ENCODE results near the gene GABRR2.

Gene GABRR2

DNA sequence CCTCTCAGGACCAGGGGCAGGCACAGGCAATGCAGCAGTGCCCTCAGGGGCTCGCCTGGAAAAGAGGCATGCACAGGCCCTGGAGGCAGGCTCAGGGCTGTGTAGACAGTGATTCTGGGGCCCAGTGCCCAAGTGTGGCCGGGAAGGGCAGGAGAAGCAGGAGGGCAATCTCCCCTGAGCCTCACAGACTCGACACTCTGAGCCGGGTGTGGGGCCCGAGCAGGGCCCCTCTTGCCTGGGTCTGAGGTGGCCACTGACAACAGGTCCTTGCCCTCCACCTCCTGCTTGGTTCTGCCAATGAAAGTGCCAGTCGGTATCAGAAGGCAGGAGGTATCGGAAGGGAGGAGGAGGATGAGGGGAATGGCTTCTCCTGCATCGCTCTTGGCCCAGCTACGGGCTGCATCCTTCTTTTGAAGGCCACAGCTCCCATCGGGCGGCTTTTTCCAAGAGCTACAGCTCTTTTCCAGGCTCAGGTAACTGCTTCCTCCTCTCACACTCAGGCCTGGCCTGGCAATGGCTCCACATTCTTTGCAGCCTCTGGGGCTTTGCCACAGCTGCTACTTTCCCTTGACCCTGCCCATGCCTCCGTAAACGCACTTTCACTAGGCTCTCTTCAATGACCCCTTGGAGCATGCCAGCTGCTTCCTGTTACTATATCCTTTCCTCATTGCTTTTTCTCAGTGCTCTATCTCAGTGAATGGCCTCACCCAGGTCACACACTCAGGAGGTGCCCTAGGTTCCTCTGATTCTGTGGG, 24.5 kb downstream of the GABRR2 start:
- DNase-seq (ENCODE audit: low read depth), result no peak

GRCh38 chr6:89289710-89290109, 25.4 kb downstream of the GABRR2 start:
- no peak for DNase-seq (ENCODE audit: low read depth)

- DNase-seq (ENCODE audit: low read depth), result no peak
Observed at GRCh38 chr6:89287351-89288028, 27.6 kb downstream of the GABRR2 start.

DNA sequence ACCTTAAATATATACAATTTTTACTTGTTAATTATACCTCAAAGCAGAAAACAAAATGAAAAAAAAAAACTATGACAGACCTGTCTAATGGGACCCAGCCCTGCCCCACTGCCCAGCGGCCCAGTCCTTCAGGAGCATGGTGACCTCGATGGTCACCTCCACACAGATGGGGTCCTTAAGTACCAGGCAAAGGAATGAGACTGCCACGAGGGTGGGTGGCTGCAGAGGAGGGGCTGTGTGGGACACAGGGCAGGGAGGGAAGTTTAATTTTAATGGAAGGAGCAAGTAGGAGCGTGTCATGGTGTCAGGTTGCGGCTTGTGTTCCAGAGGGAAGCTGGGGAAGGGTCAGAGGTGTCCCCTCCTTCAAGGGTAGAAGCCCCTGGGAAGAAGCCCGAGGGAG, 28.6 kb downstream of the GABRR2 start:
- no peak for DNase-seq (ENCODE audit: low read depth)

- no peak for DNase-seq (ENCODE audit: low read depth)
Observed at GRCh38 chr6:89284963-89285735, 29.9 kb downstream of the GABRR2 start.

DNA sequence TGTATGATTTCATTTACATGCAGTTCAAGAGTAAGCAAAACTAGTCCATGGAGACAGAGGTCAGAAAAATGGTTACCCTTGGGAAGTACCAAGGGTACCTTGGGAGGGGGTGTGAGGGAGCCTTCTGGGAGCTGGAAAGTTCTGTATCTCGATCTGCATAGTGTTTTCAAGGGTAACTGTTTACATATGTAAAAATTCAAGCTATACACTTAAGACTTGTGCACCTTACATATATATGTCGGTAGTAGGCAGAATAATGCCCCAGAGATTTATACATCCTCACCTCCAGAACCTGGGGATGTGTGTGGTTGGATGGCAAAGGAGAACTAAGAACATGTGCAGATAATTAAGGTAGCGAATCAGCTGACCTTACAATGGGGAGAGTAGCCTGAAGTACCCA, 31.0 kb downstream of the GABRR2 start:
- no peak for DNase-seq (ENCODE audit: low read depth)

DNA sequence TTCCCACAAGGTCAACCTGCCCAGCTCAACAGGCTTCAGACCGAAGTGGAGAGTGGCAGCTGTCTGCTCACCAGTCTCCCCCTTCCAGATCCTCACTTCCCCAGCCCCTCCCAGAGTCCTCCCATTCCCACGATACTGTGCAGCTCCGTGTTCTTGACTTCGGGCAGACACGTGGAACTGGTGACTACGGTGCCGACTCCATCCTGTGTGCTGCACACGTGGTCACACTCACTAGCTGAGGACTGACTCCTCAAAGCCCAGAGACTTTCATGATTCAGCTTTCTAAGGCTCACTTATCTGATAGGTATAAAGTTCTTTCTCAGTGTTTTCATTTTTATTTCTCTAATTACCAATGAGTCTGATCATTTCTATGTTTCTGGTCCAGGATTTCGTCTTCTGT, 32.4 kb downstream of the GABRR2 start:
- DNase-seq (ENCODE audit: low read depth), result no peak

GRCh38 chr6:89281779-89282246, 33.3 kb downstream of the GABRR2 start:
- DNase-seq (ENCODE audit: low read depth), result no peak

DNA sequence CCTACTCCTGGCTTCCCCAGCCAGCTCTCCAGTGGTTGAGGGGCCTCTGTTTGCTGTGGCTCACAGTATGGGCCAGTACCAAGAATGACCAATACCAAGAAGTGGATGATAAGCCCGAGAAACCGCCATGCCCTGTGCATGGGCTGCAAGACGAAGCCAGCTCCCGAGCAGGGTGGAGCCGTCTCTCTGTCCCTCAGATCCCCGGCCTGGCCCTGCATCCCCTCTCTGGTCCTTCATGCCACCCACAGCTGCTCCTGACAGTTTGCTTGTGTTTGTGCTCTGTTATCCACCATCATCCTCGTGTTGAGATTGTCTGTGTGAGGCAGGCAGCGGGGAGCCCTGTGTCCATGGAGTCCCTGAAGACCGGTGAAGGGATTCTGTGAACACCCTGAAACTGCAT, 36.1 kb downstream of the GABRR2 start:
- no peak for DNase-seq (ENCODE audit: low read depth)

- no peak for DNase-seq (ENCODE audit: low read depth)
Observed at GRCh38 chr6:89275900-89276299, 39.2 kb downstream of the GABRR2 start.

- no peak for DNase-seq (ENCODE audit: low read depth)
Observed at GRCh38 chr6:89273816-89274215, 41.3 kb downstream of the GABRR2 start.

GRCh38 chr6:89272596-89272995, 42.5 kb downstream of the GABRR2 start:
- no peak for DNase-seq (ENCODE audit: low read depth)

DNA sequence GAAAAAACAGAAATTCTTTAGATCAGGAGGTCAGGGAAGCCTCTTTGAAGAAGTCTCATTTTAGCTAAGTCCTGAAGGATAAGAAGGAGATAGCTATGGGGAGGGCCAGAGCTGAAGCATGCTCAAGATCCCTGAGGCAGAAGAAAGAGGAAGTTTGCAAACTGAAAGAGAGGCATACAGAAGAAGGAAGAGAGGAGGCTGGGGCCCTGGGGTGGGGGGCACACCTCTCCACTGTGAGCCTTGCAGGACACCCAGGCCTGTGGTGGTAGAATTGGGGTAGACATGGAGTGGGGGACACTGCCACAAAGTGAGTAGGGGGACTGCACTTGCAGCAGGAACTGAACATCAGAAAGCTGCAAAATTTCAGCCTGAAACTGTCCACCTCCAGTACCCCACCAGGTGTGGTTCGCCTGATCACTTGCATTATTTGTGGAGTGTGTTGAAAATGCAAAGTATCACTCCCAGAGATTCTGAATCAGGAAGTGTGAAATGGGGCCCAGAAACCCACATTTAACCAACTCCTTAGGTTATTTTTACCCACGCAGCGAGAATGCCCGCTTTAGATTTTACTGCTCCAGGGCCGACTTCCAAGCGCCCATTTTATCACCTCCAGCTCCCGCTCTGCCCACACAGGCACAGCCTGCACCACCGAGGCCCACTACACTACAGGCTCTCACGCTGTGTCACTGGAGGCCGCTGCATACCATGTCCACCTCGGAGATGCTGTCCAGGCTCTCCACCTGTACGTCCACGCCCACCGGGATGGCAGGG, 44.0 kb downstream of the GABRR2 start:
- DNase-seq (ENCODE audit: low read depth), result no peak

DNA sequence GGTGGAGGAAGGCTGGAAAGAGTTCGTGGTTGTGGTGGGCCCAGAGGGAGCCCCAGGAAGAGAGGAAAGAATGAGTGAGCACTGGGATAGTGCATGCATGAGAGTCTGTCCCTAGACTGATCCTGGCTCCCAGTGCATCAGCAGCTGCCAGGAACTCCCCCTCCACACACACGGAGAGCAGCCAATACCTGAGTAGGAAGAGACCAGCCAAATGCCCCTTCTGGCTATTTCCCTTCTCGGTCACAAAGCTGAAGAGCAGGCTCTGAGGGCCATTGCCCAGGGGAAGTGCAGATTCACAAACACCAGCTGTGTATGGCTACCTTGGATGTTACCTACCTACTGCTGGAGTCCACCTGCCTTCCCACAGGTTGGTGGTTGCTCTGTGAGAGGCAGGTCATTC, 45.1 kb downstream of the GABRR2 start:
- no peak for DNase-seq (ENCODE audit: low read depth)

DNA sequence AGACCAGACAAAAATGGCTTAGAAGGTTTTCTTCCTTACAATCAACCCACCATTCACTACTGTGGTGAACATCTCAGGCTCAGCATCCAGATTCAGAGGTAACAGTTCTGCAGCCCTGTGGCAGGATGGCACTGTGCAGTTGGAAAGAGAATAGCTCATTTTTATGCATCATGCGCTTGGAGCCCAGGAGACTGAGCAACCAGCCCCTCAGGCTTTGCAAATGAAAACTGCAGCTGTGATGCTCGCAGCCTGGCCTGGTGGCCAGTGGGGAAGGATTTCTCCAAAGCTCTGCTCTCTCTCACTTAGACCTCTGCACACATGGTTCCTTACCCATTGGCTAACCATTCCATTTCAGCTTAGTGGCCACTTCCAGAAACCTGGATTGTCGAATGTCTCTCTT, 45.8 kb downstream of the GABRR2 start:
- DNase-seq (ENCODE audit: low read depth), result no peak

DNA sequence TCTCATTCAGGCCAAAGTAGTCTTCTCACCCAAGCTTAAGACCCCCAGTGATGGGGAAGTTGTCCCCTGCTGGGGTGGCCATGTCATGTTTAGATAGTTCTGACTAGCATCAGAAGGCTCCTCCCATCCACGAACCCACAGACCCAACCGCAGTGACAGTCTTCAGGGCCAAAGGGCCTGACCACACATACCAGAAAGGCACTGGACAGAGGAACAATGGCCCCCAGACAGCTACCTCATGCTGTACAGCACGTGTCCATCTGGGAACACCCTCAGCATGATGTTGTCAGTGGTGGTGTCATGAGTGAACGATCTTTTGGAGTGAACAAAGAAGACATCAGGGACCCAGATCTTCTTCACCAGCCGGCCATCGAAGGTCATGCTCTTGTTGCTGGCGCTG, 46.3 kb downstream of the GABRR2 start:
- no peak for DNase-seq (ENCODE audit: low read depth)

GRCh38 chr6:89267918-89268317, 47.2 kb downstream of the GABRR2 start:
- no peak for DNase-seq (ENCODE audit: low read depth)

DNA sequence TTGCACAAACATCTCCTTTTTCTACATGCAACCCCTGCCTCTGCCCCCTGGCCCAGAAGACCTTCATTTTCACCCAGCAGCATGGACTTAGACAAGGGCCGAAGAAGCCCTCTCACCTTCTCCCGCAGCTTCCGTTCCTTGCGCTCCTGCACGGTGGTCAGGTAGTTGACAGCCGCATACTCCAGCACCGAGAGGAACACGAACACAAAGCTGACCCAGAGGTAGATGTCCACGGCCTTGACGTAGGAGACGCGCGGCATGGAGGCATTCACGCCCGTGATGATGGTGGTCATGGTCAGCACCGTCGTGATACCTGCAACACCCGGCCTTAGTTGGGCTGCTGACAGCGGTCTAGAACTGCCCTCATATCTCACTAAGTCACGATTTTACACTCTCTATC, 50.8 kb downstream of the GABRR2 start:
- no peak for DNase-seq (ENCODE audit: low read depth)

GRCh38 chr6:89260832-89261231, 54.3 kb downstream of the GABRR2 start:
- no peak for DNase-seq (ENCODE audit: low read depth)

DNA sequence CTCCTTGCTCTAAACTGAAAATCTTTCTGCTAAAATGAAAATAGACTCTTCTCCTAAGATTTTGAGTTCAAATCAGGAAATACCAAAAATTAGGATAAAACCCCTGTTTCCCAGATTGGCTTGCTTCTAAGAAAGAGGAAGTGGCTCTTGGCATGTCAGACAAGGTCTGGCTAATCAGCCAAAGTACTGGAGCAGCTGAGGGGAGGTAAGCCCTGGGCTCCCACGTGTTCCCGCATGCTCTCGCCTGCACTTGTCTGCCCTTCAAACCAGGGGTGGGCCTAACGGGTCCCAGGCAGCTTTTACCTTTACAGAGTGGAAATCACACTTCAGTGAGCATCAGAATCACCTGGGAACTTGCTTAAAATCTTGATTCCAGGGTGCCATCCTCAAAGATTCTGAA, 54.8 kb downstream of the GABRR2 start:
- DNase-seq (ENCODE audit: low read depth), result no peak

DNA sequence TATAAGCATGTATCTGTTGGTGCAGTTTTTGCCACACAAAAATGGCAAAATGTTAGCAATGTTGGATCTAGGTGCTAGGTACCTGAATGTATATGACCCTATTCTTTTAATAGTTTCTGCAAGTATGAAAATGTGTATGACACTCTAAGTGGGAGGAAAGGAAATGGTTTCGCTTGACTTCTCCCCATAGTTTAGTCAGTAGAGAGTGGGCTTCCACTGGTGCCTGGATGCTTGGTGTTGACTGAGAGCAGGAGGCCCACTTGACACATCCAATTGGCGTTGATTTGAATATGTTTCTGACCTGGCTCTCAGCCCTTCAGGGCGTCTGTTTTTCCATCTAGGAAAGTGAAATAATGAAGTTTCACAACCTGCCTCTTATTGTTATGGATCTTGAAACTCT, 56.2 kb downstream of the GABRR2 start:
- DNase-seq (ENCODE audit: low read depth), result no peak

DNA sequence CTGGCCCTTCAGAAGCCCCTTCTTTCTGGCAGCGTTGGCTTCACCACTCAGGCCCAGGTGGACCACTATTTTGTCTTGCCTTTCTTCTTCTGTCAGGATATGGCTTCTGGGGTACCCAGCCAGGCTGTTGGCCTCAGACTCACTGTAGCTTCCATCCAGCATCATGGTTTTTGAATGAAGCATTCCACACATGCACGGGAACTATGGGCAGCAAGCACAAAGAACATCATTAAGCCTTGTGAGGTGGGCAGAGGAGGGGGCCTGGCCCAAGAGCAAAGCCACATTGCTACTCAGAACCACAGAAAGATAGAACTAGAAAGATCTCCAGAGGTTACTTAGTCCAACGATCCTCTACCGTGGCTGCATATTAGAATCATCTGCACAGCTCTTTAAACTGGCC, 57.3 kb downstream of the GABRR2 start:
- no peak for DNase-seq (ENCODE audit: low read depth)
